HG02938 (cell line): Measurements from ENCODE around the gene AKR1C2.
"Not testable (repeated sequence)": the region's sequence is repeated elsewhere in the genome, so short reads cannot be mapped to it uniquely, and the experiment has no call there.

Experiments used
- ATAC-seq: cut with Tn5 transposase; IDR thresholded peaks from one replicate; pipeline ENCODE4 v1.9.1; 2021; ENCODE audit warnings: mild to moderate bottlenecking, moderate library complexity; ENCODE audit not compliant: unreplicated experiment

The AKR1C2 gene

GRCh38 chr10:5003127-5004029, at the start of gene AKR1C2:
AKR1C2 (minus strand) TSS chr10:5003857; CDS start chr10:5003835, 22 bp downstream.
- not testable (repeated sequence) for ATAC-seq

DNA sequence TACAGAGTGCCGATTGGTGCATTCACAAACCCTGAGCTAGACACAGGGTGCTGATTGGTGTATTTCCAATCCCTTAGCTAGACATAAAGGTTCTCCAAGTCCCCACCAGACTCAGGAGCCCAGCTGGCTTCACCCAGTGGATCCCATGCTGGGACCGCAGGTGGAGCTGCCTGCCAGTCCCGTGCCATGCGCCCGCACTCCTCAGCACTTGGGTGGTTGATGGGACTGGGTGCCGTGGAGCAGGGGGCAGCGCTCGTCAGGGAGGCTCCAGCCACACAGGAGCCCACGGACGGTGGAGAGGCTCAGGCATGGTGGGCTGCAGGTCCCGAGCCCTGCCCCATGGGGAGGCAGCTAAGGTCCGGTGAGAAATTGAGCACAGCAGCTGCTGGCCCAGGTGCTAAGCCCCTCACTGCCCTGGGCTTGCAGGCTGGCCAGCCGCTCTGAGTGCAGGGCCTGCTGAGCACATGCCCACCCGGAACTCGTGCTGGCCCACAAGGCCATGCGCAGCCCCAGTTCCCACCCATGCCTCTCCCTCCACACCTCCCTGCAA, 49.4 kb upstream of the AKR1C2 start:
- not testable (repeated sequence) for ATAC-seq

GRCh38 chr10:5047912-5048628, 44.4 kb upstream of the AKR1C2 start:
- no peak for ATAC-seq

DNA sequence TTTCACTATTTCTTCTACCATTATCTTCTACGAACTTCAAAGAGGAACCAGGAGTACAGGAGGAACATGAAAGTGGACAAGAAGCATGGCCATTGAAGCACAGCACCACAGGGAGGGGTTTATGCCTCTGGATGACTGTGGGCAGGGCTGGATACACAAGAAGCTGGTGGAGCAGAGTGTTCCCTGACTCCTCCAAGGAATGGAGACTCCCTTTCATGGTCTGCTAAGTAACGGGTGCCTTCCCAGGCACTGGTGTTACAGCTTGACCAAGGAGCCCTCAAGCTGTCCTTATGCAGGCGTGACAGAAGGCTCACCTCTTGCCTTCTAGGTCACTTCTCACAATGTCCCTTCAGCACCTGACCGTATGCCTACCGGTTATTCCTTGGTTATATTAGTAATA, 43.4 kb upstream of the AKR1C2 start:
- not testable (repeated sequence) for ATAC-seq

DNA sequence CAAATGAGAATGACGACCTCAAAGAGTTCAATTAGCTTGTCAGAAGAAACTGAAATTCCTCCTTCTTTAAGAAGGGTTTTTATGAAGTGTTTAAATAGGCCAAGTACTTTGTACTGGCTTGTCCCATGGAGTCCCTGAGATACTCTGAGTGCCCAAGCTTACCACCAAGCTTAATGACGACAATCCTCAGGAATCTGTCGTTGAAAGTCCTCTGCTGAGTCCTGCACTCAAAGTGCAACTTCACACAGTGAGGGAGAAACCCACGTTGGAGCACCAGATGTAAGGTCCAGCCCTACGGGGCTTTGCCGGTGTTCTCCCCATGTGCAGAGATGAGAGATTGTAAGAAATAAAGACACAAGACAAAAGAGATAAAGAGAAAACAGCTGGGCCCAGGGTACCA, 42.8 kb upstream of the AKR1C2 start:
- ATAC-seq: no peak

DNA sequence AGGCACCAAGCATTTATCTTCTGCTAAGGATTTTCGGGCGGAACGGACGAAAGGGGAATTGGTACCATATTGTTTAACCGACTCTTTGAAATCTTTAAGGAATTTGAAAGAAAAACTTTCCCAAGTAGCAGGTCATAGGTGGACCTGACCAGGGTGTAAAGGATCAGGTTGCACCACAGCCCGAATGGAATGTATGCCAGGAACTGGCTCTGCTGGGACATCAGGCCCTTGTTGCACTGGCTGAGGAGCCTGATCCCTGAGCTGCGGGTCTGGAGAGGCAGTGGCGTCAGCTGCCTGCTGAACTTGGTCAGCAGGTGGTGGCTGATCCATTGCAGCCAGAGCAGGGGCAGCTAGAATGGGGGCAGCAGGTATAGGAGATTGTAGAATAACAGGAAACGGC, 41.4 kb upstream of the AKR1C2 start:
- ATAC-seq: no peak

DNA sequence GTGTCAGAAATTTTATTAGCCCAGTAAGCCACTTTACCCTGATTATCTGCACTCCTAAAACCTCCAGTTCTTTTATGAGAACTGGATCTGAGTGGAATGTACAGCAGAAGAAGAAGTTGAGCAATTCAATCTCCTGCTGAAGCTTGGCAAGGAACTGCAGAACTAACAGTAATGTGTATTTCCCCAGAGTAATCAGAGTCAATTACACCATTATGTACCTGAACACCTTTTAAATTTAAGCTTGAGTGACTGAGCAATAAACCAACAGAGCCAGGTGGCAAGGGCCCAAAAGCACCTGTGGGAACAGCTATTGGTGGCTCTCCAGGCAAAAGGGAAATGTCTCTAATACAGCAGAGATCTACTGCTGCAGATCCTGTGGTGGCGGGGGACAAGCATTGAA, 40.1 kb upstream of the AKR1C2 start:
- ATAC-seq: no peak

GRCh38 chr10:5042922-5043321, 39.3 kb upstream of the AKR1C2 start:
- ATAC-seq: no peak

- no peak for ATAC-seq
These were observed 37.9 kb upstream of the AKR1C2 start for GRCh38 chr10:5041471-5042023.

DNA sequence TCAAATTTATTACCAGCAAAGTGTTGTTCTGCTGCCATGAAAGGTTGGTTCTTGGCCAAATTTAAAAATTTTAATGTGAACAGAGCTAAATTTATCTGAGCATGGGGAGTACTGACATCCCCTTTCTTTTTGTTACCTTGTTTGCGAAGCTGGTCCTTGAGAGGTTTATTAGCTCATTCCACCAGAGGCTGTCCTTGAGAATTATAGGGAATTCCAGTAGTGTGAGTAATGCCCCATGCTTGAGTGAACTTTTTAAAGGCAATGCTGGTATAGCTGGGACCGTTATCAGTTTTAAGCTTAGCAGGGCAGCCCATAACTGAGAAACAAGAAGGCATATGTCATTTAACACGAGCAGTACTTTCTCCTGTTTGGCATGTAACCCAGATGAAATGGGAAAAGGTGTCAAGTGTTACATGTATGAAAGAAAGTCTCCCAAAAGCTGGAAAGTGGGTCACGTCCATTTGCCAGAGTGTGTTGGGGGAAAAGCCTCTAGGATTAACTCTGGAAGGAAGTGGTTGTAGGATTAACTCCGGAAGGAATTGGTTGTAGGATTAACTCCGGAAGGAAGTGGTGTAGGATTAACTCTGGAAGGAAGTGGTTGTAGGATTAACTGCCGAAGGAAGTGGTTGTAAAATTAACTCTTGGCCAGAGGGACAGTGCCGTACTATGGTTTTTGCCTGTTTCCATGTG, 37.3 kb upstream of the AKR1C2 start:
- ATAC-seq: no peak

DNA sequence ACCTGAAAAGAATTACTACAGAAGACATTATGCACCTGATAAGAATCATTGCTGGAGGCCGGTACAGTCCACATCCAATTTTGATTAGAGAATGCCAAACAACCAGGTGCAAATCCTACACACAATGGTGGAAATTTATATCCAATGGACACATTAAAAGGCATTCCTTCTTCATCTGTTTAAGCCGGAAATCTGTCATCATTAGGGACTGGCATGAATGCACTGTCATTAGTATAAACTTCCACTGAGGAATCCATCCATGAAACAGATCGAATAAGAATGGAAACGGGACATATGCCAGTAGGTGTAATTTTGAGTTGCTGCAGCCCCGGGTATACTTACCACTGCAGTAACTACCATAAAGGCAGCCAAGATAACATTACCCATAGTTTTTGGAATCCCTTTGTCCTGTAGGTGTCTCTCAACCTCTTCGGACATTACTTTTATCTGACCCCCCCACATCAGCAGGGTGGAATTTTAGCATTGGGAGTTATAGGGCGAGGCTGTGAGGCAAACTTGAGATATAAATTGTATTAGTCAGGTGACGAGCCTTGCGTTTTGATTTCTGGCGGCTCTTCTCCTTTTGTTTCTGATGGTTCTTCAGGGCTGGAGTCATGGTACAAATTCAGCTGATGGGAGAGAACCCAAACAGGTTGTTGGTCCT, 36.5 kb upstream of the AKR1C2 start:
- no peak for ATAC-seq

- no peak for ATAC-seq
These were observed 35.1 kb upstream of the AKR1C2 start for GRCh38 chr10:5038733-5039132.

- no peak for ATAC-seq
These were observed 34.4 kb upstream of the AKR1C2 start for GRCh38 chr10:5038101-5038500.

DNA sequence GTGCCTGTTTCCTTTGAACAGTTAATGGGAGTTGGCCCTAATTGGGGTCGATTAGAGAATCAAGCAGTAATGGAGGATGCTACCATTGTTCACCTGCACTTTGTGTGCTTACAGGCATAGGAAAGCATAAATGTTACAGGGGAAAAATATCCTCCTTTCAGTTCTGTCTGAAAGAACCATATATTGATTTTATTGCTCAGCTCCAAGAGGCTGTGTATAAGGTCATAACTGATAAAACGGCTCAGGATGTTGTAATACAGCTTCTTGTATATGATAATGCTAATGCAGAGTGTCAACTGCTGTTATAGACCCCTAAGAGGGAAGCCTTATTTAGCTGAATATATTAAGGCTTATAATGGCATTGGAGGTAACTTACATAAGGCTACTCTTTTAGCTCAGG, 32.9 kb upstream of the AKR1C2 start:
- ATAC-seq: no peak

- ATAC-seq: no peak
These were observed 31.7 kb upstream of the AKR1C2 start for GRCh38 chr10:5035356-5035755.

- no peak for ATAC-seq
These were observed 30.9 kb upstream of the AKR1C2 start for GRCh38 chr10:5034588-5034987.

DNA sequence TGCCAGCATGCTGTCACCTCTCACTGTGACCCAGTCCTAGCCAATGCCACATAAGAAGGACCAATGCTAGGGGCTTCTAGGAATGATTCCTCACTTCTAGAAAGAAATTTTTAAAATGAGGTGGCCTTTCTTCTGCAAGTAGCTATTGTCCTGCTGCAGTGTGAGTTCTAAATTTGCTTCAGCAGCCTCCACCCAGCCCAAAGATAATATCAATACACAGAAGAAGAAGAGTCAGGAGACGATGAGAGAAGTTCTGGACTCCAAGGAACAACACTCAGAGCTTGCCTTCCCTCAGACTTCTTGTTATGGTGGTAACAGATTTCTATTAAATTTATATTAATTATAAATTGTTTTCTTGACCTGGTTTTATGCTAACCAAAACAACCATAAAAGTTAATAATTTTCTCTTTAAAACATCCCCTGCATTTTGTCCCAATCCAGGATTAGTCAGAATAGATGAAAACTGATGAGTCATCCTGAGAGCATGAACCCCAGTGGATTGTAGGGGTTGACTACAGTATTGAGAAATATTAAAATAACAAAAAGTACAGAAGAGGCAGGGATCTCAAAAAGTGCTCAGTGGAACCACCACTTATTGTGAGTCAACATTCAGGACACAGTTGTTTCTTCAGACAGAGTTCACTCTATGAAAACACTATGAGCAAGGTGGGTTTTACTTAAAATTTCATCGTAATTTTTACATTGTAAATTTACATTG, 29.6 kb upstream of the AKR1C2 start:
- ATAC-seq: no peak

- ATAC-seq: not testable (repeated sequence)
These were observed 28.8 kb upstream of the AKR1C2 start for GRCh38 chr10:5032444-5032843.

- ATAC-seq: not testable (repeated sequence)
These were observed 27.9 kb upstream of the AKR1C2 start for GRCh38 chr10:5031588-5031987.

GRCh38 chr10:5030989-5031388, 27.3 kb upstream of the AKR1C2 start:
- ATAC-seq: no peak
